Choroid plexus epithelial cell (primary cell): ENCODE measurements around the gene FXYD3.

ENCODE experiments used
- DNase-seq: peaks from one replicate; pipeline ENCODE4 v3.0.0-alpha.2; 2010; ENCODE audit warnings: low read depth
- H3K4me3 ChIP-seq: 2 replicates; pipeline ENCODE4 v1.5.1; 2011; ENCODE audit warnings: low read depth, mild to moderate bottlenecking, control low read depth, low read length, moderate library complexity
- CTCF ChIP-seq: conservative IDR thresholded peaks from 2 replicates; pipeline ENCODE4 v1.5.1; 2011; ENCODE audit warnings: low read depth, mild to moderate bottlenecking, control low read depth, inconsistent platforms, low read length, moderate library complexity

The FXYD3 gene

GRCh38 chr19:35142606-35143230 is 27.1 kb downstream of the FXYD3 start:
- no peak overlapping the region for H3K4me3 ChIP-seq
- DNase-seq, result peak; percentile 40
- peak; percentile 53 for TF ChIP-seq CTCF

DNA sequence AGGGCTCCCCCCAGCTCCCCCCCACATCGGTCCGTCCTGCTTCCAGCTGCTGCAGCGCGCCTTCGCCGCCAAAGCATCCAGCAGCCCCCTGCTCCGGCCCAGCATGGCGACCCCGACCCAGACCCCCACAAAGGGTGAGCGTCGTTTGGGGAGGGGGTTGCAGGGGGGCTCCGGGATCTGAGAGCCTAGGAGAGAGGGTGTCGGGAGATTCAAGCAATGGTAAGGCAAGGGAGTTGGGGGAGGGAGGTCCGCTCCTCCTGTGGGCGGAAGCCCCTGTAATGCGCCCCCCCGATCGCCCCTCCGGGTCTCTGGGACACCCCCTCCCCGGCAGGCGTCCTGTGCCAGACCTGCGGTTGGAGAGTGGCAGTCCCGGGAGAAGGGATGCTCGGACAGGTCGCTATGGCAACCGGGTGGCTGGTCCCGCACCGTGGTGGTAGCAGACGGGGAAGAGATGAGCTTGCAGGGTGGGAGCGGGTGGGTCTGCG is 27.6 kb downstream of the FXYD3 start, which contains the start of gene FXYD7:
Gene FXYD7 (plus strand): TSS at position 25 of the 485 bp plus-strand sequence. CDS start 79 bp downstream, at position 104.
- no peak within 1 kb of the TSS for H3K4me3 ChIP-seq
- no peak for DNase-seq
- no peak for TF ChIP-seq CTCF

DNA sequence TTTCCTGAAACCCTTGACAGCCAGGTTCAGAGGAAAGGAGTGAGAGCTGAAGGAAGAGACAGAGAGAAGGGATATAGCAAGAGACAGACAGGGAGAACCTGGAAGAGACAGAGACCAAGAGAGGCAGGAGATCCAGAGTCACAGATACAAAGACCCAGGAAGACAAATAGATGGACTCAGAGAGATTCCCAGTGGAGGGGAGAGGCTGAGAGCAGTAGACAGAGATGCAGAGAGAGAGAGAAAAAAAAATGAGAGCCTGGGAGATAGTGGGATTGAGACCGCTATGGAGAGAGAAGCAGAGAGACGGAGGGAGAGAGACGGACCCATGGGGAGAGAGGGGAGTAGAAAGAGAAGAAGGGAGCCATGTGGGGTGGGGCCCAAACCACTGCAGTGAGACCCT is 28.2 kb downstream of the FXYD3 start:
- DNase-seq, result no peak
- H3K4me3 ChIP-seq, result no peak overlapping the region
- no peak for TF ChIP-seq CTCF

DNA sequence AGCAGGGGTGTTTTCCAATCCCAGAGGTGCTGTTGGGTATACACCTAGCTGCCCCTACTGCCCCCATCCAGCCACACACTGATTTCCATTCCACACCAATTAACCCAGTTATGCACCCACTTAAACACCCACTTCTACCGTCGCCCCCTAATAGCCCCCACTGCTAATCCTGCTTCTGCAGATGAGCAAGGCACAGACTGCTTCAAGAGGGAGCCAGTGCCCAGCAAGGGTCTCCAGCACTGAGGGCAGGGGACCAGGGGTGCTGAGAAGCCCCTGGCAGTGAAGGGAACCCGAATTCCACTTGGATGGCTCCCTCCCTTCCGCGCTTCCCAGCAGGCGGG is 28.6 kb downstream of the FXYD3 start:
- TF ChIP-seq CTCF, result no peak
- no peak overlapping the region for H3K4me3 ChIP-seq
- no peak for DNase-seq

GRCh38 chr19:35144600-35145436 is 29.2 kb downstream of the FXYD3 start:
- no peak overlapping the region for H3K4me3 ChIP-seq
- TF ChIP-seq CTCF, result no peak
- DNase-seq, result no peak

GRCh38 chr19:35146746-35147459 is 31.3 kb downstream of the FXYD3 start:
- no peak for DNase-seq
- H3K4me3 ChIP-seq, result no peak overlapping the region
- TF ChIP-seq CTCF, result no peak
